ENCODE measurements around the gene ZKSCAN4.

ZKSCAN4 gene

DNA sequence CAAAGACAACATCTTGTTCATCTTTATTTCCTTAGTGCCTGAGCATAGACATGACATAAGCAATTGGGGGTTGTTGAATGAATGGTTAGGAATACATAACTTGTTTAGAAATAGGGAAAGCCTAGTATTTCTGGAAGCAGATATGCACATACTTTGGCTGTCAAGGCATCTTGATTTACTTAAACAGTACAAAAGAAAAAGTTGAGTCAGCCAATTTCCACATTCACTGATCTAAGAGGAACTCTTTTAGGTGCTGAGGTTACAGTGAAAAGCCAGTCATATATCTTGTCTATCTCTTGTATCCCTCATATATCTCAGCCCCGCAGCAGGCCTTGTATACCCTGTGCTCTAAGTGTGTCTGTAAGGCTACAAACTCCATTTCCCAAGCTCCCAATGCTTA is 11.6 kb downstream of the ZKSCAN4 start:
- H3K27me3 ChIP-seq = no peaks in the 10 kb centered on the region
- TF ChIP-seq Cebpa-rat (IDR thresholded peaks at IDR 0.05) = no peak
- peak overlapping the region in 2 of 11 experiments; percentile 26 to 38; a peak in 4 of 22 replicates for H3K4me2 ChIP-seq
- H4K20me1 ChIP-seq = no peaks in the 10 kb centered on the region
- H3K27ac ChIP-seq = no peak overlapping the region
- H3K9me3 ChIP-seq (replicated peaks in 1 of 11) = no peaks in the 10 kb centered on the region
- H3K4me3 ChIP-seq = no peak overlapping the region
- H3K4me1 ChIP-seq = peaks cover 0 to 55% (median 3%) of the 10 kb centered on the region in 10 experiments; a peak in 10 of 20 replicates
- no peak overlapping the region for H3K9ac ChIP-seq
- H3K36me3 ChIP-seq = peaks cover 11 to 24% (median 18%) of the 10 kb centered on the region in 11 experiments

DNA sequence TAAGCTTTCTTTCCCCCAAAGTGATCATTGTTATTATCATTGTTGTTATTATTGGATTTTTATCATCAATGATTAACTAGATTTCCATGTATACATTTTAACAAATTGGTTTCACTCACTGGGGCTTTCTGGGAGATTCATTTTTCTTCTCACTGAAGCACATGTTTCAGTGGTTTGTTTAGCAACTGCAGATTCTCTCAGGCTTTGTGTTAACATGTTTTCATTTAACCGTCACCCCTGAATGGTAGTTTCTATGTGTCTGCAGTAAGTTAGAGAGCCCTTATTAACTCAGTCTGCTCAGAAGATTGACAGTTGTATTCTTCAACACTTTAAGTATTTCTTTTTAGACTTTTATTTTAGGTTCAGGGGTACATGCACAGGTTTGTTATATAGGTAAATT is 12.4 kb downstream of the ZKSCAN4 start:
- Histone ChIP-seq H3K9ac (no peak overlapping the region), H3K9me3 (replicated peaks in 1 of 11) (no peaks in the 10 kb centered on the region), H3K4me3 (no peak overlapping the region), H3K36me3 (peaks cover 2 to 15% (median 9%) of the 10 kb centered on the region in 11 experiments; a peak in 20 of 22 replicates), H3K4me1 (peaks cover 0 to 57% (median 3%) of the 10 kb centered on the region in 10 experiments; a peak in 10 of 20 replicates), H3K27ac (no peak overlapping the region), H3K27me3 (no peaks in the 10 kb centered on the region), H3K4me2 (no peak overlapping the region), H4K20me1 (no peaks in the 10 kb centered on the region)
- TF ChIP-seq Cebpa-rat (IDR thresholded peaks at IDR 0.05) = no peak

DNA sequence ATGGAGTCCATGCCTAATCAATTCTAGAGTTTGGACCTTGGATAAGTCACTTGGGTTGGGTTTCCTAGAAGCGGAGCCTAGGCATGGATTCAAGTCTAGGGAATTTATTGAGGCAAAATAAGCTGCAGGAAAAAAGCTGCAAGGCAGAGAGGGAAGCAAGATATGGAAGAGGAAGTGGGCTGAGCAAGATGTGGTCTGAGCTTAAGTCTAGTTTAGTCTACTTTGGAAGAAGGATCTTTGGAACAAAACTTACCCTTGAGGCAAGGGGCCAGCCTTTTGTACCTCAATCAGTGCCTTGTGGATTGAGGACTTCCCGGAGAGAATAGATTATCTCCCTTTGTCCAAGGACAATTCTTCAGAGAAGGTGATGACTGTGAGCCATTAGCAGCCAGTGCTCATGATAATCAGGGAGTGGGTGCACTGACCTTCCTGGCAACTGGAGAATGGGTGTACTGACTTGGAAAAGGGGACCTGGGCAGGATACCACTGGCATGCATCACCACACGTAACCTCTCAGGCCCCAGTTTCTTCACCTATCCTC is 16.1 kb downstream of the ZKSCAN4 start:
- TF ChIP-seq Cebpa-rat (IDR thresholded peaks at IDR 0.05) = no peak
- Histone ChIP-seq H3K27ac (no peak overlapping the region), H3K27me3 (no peaks in the 10 kb centered on the region), H3K4me2 (peak overlapping the region in 4 of 11 experiments; percentile 8 to 69 (median 38); a peak in 5 of 22 replicates), H3K4me3 (no peak overlapping the region), H3K9me3 (replicated peaks in 1 of 11) (peaks cover 13 to 25% (median 21%) of the 10 kb centered on the region in 11 experiments), H3K4me1 (peaks cover 0 to 24% (median 3%) of the 10 kb centered on the region in 10 experiments; a peak in 10 of 20 replicates), H3K9ac (no peak overlapping the region), H3K36me3 (peaks cover 20 to 33% (median 23%) of the 10 kb centered on the region in 11 experiments), H4K20me1 (no peaks in the 10 kb centered on the region)

DNA sequence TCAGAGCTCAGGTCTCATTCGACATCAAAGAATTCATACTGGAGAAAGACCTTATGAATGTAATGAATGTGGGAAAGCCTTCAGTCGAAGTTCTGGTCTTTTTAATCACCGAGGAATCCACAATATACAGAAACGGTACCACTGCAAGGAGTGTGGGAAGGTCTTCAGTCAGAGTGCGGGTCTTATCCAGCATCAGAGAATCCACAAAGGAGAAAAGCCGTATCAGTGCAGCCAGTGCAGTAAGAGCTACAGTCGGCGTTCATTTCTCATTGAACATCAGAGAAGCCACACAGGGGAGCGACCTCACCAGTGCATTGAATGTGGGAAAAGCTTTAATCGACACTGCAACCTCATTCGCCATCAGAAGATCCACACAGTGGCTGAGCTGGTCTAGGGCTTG is 19.3 kb downstream of the ZKSCAN4 start:
- Histone ChIP-seq H3K36me3 (peaks cover 30 to 65% (median 46%) of the 10 kb centered on the region in 11 experiments), H3K4me3 (no peak overlapping the region), H3K4me1 (peaks cover 0 to 16% (median 3%) of the 10 kb centered on the region in 10 experiments; a peak in 10 of 20 replicates), H3K27me3 (peaks cover 0 to 3% (median 0%) of the 10 kb centered on the region in 11 experiments; a peak in 2 of 22 replicates), H3K9me3 (replicated peaks in 1 of 11) (peaks cover 13 to 29% (median 22%) of the 10 kb centered on the region in 11 experiments), H3K27ac (no peak overlapping the region), H3K9ac (no peak overlapping the region), H3K4me2 (no peak overlapping the region), H4K20me1 (no peaks in the 10 kb centered on the region)
- TF ChIP-seq Cebpa-rat (IDR thresholded peaks at IDR 0.05) = no peak

DNA sequence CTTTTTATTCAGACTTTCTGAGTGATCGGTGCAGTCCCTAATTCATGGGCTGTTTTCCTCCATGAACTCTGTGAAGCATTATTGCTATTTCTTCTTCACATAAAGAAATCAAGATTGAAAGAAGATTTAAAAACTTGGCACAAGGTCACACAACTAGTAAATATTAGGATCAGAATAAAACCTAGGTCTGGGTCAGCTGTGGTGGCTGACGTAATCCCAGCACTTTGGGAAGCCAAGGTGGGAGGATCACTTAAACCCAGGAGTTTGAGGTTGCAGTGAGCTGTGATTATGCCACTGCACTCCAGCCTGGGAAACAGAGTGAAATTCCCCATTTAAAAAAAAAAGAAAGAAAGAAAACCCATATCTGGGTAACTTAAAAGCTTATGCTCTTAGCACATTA is 25.6 kb downstream of the ZKSCAN4 start:
- Histone ChIP-seq H3K9me3 (replicated peaks in 1 of 11) (peaks cover 0 to 22% (median 5%) of the 10 kb centered on the region in 11 experiments; a peak in 13 of 22 replicates), H3K4me1 (peaks cover 0 to 30% (median 3%) of the 10 kb centered on the region in 10 experiments; a peak in 12 of 20 replicates), H3K27me3 (peaks cover 26 to 50% (median 41%) of the 10 kb centered on the region in 11 experiments), H3K4me2 (peak overlapping the region in 6 of 11 experiments; percentile 1 to 76 (median 68); a peak in 6 of 22 replicates), H3K36me3 (peaks cover 14 to 43% (median 35%) of the 10 kb centered on the region in 11 experiments; a peak in 20 of 22 replicates), H3K9ac (no peak overlapping the region), H4K20me1 (no peaks in the 10 kb centered on the region), H3K4me3 (peak overlapping the region in 1 of 10 experiments; percentile 59; a peak in 1 of 20 replicates), H3K27ac (no peak overlapping the region)
- TF ChIP-seq Cebpa-rat (IDR thresholded peaks at IDR 0.05) = no peak

DNA sequence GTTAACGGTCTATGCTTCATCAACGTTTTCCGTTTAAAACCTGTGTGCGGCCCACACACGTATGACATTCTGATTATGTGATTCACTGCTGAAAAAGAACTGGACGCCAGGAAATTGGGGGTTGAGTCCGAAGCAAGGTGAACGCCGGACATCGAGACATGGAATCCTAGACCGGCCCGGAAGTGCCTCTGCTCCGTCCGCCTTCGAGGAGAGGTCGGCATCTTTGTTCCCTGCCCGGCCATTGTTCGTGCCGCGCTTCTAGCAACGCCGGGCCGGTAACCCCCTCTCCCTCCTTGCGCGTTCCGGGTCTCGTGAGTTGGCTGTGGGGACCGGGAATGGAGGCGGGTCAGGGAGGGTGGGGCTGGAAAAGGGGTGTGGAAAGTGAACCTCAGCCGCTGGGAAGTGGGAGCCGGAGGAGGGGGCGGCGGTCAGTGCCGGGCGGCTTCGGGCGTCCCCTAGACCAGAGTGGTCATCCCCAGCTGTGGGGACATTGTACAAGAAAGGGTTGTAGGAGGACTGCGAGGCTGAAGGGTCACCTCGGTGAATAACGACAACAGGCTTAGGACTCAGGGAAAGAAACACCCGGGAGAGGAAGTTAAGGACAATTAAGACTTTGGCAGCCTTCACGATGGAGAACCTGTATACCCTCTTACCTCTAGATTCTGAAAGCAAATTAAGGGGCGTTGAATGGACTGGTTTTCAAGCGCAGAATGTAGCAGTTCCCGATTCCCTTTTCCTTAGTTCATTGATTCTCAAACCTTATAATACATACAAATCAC is 26.8 kb downstream of the ZKSCAN4 start, which contains the start of gene ZSCAN9:
ZSCAN9 (plus strand) TSS at position 220 of the 779 bp plus-strand sequence. CDS start 1,810 bp downstream, outside the sequence.
- Histone ChIP-seq H3K27me3 (peaks cover 26 to 59% (median 46%) of the 10 kb centered on the region in 11 experiments), H3K4me2 (peak within 1 kb of the TSS; percentile 39 to 76 (median 69)), H3K27ac (peak within 1 kb of the TSS; percentile 7 to 72 (median 58); a peak in 19 of 22 replicates), H3K9me3 (replicated peaks in 1 of 11) (peaks cover 0 to 14% (median 5%) of the 10 kb centered on the region in 11 experiments; a peak in 9 of 22 replicates), H3K4me1 (peaks cover 0 to 30% (median 3%) of the 10 kb centered on the region in 10 experiments; a peak in 12 of 20 replicates), H3K9ac (peak within 1 kb of the TSS; percentile 64 to 79 (median 75)), H3K36me3 (peaks cover 3 to 32% (median 23%) of the 10 kb centered on the region in 11 experiments; a peak in 17 of 22 replicates), H4K20me1 (no peaks in the 10 kb centered on the region), H3K4me3 (peak within 1 kb of the TSS; percentile 58 to 75 (median 66))
- no peak for TF ChIP-seq Cebpa-rat (IDR thresholded peaks at IDR 0.05)

DNA sequence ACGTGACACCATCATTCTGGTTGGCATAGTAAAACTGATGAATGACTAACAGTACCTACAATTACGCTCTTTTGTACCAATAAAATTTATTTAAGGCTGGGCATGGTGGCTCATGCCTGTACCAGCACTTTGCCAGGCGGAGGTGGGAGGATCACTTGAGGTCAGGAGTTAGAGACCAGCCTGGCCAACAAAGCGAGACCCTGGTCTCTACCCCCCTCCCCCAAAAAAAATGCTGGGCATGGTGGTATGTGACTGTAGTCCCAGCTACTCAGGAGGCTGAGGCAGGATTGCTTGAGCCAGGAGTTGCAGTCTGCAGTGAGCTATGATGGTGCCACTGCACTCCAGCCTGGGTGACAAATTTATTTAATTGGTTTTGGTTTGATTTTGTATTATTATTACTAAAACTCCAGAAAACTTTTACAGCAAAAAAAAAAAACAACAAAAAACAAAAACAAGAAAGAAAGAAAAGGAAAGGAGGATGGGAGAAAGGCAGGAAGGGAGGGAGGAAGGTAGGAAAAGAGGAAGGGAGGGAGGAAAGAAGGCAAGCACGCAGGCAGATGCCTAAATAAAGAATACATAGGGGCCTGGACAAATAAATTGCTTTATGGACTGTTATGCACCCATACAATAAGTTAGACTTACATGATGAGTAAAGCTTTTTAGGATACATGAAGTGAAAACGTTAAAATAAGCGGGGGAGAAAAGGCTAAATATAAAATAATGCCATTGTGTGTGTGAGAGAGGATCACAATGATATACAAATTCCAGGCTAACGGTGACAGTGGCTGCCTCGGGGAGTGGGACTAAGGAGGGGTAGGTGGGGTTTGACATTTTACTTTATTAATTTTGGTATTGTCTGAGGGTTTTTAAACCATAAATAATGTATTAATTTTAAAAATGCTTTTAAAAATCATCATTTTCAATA is 27.7 kb downstream of the ZKSCAN4 start:
- H3K27ac ChIP-seq = peak overlapping the region in 10 of 11 experiments; percentile 28 to 72 (median 60); a peak in 14 of 22 replicates

More for the DNA sequence above, 27.7 kb downstream of the ZKSCAN4 start:
- Histone ChIP-seq H3K4me1 (peaks cover 0 to 30% (median 3%) of the 10 kb centered on the region in 10 experiments; a peak in 12 of 20 replicates), H3K9ac (peak overlapping the region; percentile 64 to 79 (median 75); a peak in 21 of 22 replicates), H3K27me3 (peaks cover 28 to 67% (median 55%) of the 10 kb centered on the region in 11 experiments), H3K9me3 (replicated peaks in 1 of 11) (peaks cover 0 to 14% (median 5%) of the 10 kb centered on the region in 11 experiments; a peak in 9 of 22 replicates), H3K4me2 (peak overlapping the region; percentile 39 to 76 (median 69); a peak in 21 of 22 replicates), H3K4me3 (peak overlapping the region; percentile 58 to 75 (median 66)), H4K20me1 (no peaks in the 10 kb centered on the region), H3K36me3 (peaks cover 0 to 24% (median 16%) of the 10 kb centered on the region in 11 experiments; a peak in 15 of 22 replicates)
- no peak for TF ChIP-seq Cebpa-rat (IDR thresholded peaks at IDR 0.05)

Measured in BLaER1 treated with 17β-estradiol and CSF1 and Interleukin-3, amounts not matched to agents 10 nM and 100 nM (cell line).